H1 (cell line): ENCODE measurements around the gene INO80C. TPM values are rescaled to one million over a fixed set of nuclear protein-coding genes. Genes with fewer than 3 reads are reported as not detected.

Experiments
- CTCF ChIA-PET: fragments of 300-600 bp; sonication (Branson Sonifier 250); formaldehyde crosslinking; loops from one replicate; lab custom pipeline; 2021; ENCODE audit not compliant: partially characterized antibody; lab: Charles Lee
- POLR2A ChIA-PET: fragments of 300-600 bp; sonication (Branson Sonifier 250); formaldehyde crosslinking; loops from one replicate; lab custom pipeline; 2021; ENCODE audit warnings: inconsistent platforms; ENCODE audit not compliant: partially characterized antibody; lab: Charles Lee
- DNase-seq, 2 experiments: peaks; one replicate each; pipeline versions ENCODE4 v3.0.0 to v3.0.0-alpha.2; 2010 to 2022; ENCODE audit warnings: low spot score in 2 of 2, low read depth in 1 of 2, mixed read lengths in 1 of 2
- FAIRE-seq: peaks from 2 replicates; lab custom pipeline; 2011; peaks lifted over from hg19 to GRCh38; lab: Jason Lieb, UNC
- H2AFZ ChIP-seq: 2 replicates; pipeline ENCODE4 v1.8.1; 2012; ENCODE audit warnings: low read length, inconsistent platforms
- H2AK5ac ChIP-seq: 2 replicates; pipeline ENCODE4 v1.6.1; 2013; ENCODE audit warnings: low read depth, low read length
- H2BK120ac ChIP-seq: replicated peaks from 2 replicates; pipeline ENCODE3; 2013; ENCODE audit warnings: low read depth, low read length, inconsistent platforms
- H2BK12ac ChIP-seq: 2 replicates; pipeline ENCODE4 v1.6.1; 2013; ENCODE audit warnings: low read depth, low read length
- H2BK15ac ChIP-seq: 2 replicates; pipeline ENCODE4 v1.6.1; 2013; ENCODE audit warnings: low read length
- H2BK20ac ChIP-seq: 2 replicates; pipeline ENCODE4 v1.6.1; 2013; ENCODE audit warnings: low read length
- H2BK5ac ChIP-seq: 2 replicates; pipeline ENCODE4 v1.6.1; 2013; ENCODE audit warnings: low read depth, low read length
- H3K14ac ChIP-seq: 2 replicates; pipeline ENCODE4 v1.6.1; 2013; ENCODE audit warnings: inconsistent platforms; ENCODE audit not compliant: insufficient read length
- H3K18ac ChIP-seq: 2 replicates; pipeline ENCODE4 v1.6.1; 2013; ENCODE audit warnings: low read length; ENCODE audit errors: extremely low read depth
- H3K23ac ChIP-seq: 2 replicates; pipeline ENCODE4 v1.6.1; 2013; ENCODE audit warnings: inconsistent platforms; ENCODE audit not compliant: insufficient read length
- H3K23me2 ChIP-seq: 2 replicates; pipeline ENCODE4 v1.6.1; 2013; ENCODE audit warnings: low read depth, low read length
- H3K27ac ChIP-seq: 2 replicates; pipeline ENCODE4 v1.6.1; 2011; ENCODE audit warnings: low read depth, low read length, inconsistent platforms
- H3K27me3 ChIP-seq, 4 experiments: replicated peaks in 1 of 4; 1 replicate in 1 of 4; 2 replicates in 3 of 4; pipeline versions ENCODE4 v1.6.1 to v1.8.1; 2011 to 2013; ENCODE audit warnings: low read length in 3 of 4, mild to moderate bottlenecking in 3 of 4, inconsistent platforms in 2 of 4, mixed read lengths in 2 of 4, moderate library complexity in 1 of 4; ENCODE audit not compliant: control insufficient read depth in 3 of 4, insufficient read depth in 3 of 4; ENCODE audit errors: extremely low read depth in 1 of 4
- H3K36me3 ChIP-seq, 4 experiments: 2 replicates each; pipeline versions ENCODE4 v1.6.1 to v1.8.1; 2011 to 2013; ENCODE audit warnings: mild to moderate bottlenecking in 4 of 4, low read length in 3 of 4, moderate library complexity in 2 of 4, control low read depth in 1 of 4, inconsistent platforms in 1 of 4; ENCODE audit not compliant: insufficient read depth in 4 of 4, control insufficient read depth in 2 of 4
- H3K4ac ChIP-seq: replicated peaks from 2 replicates; pipeline ENCODE3; 2013; ENCODE audit warnings: low read length, low read depth, mixed read lengths, inconsistent platforms; ENCODE audit not compliant: insufficient read length
- H3K4me1 ChIP-seq, 4 experiments: replicated peaks in 1 of 4; 1 replicate in 1 of 4; 2 replicates in 3 of 4; pipeline versions ENCODE4 v1.6.1 to v1.8.1; 2011 to 2013; ENCODE audit warnings: low read length in 3 of 4, inconsistent platforms in 2 of 4, mixed read lengths in 1 of 4; ENCODE audit not compliant: insufficient read depth in 4 of 4, control insufficient read depth in 3 of 4
- H3K4me2 ChIP-seq, 2 experiments: 2 replicates each; pipeline versions ENCODE4 v1.6.1 to v1.8.1; 2011 to 2013; ENCODE audit warnings: low read depth in 2 of 2, low read length in 2 of 2, control low read depth in 1 of 2, inconsistent platforms in 1 of 2, mild to moderate bottlenecking in 1 of 2; ENCODE audit not compliant: insufficient read depth in 1 of 2
- H3K4me3 ChIP-seq, 4 experiments: fragments of 200-600, 300-600 bp in 1 of 4; sonication (generic), shearing (Covaris generic), sonication (Bioruptor Twin) in 1 of 4; 2 replicates each; pipeline versions ENCODE4 v1.5.1 to v1.8.1; 2011 to 2016; ENCODE audit warnings: low read length in 4 of 4, low read depth in 3 of 4, control low read depth in 2 of 4, inconsistent platforms in 2 of 4, mild to moderate bottlenecking in 2 of 4, mixed read lengths in 1 of 4, moderate library complexity in 1 of 4; ENCODE audit not compliant: insufficient read depth in 2 of 4; ENCODE audit errors: extremely low read depth in 1 of 4
- H3K56ac ChIP-seq: replicated peaks from 2 replicates; pipeline ENCODE3; 2013; ENCODE audit warnings: low read depth, mild to moderate bottlenecking, mixed read lengths, low read length, inconsistent platforms; ENCODE audit not compliant: insufficient read length
- H3K79me1 ChIP-seq: 2 replicates; pipeline ENCODE4 v1.6.1; 2013; ENCODE audit warnings: low read depth, low read length, control low read depth
- H3K79me2 ChIP-seq, 2 experiments: 2 replicates each; pipeline versions ENCODE4 v1.6.1 to v1.8.1; 2012 to 2013; ENCODE audit warnings: low read length in 2 of 2, mild to moderate bottlenecking in 2 of 2, inconsistent platforms in 1 of 2; ENCODE audit not compliant: insufficient read depth in 2 of 2, control insufficient read depth in 1 of 2
- H3K9ac ChIP-seq, 4 experiments: replicated peaks in 1 of 4; 1 replicate in 1 of 4; 2 replicates in 3 of 4; pipeline versions ENCODE4 v1.6.1 to v1.8.1; 2011 to 2013; ENCODE audit warnings: low read depth in 3 of 4, low read length in 3 of 4, control low read depth in 2 of 4, mild to moderate bottlenecking in 2 of 4, moderate library complexity in 2 of 4, inconsistent platforms in 1 of 4; ENCODE audit errors: extremely low read depth in 1 of 4
- H3K9me3 ChIP-seq, 2 experiments: 2 replicates each; pipeline versions ENCODE4 v1.6.1 to v1.8.1; 2012 to 2013; ENCODE audit warnings: mild to moderate bottlenecking in 2 of 2, moderate library complexity in 2 of 2, control low read depth in 1 of 2, inconsistent platforms in 1 of 2, low read depth in 1 of 2, low read length in 1 of 2, mixed read lengths in 1 of 2; ENCODE audit not compliant: insufficient read depth in 2 of 2
- H4K20me1 ChIP-seq, 2 experiments: replicated peaks in 1 of 2; 2 replicates each; pipeline versions ENCODE3 to v1.8.1; 2011 to 2013; ENCODE audit warnings: inconsistent platforms in 2 of 2, low read length in 2 of 2, mild to moderate bottlenecking in 1 of 2; ENCODE audit not compliant: insufficient read depth in 2 of 2, control insufficient read depth in 1 of 2
- H4K5ac ChIP-seq: 2 replicates; pipeline ENCODE4 v1.6.1; 2013; ENCODE audit warnings: low read length, low read depth, mixed read lengths, inconsistent platforms; ENCODE audit not compliant: insufficient read length
- H4K8ac ChIP-seq: 2 replicates; pipeline ENCODE4 v1.8.0; 2013; ENCODE audit warnings: mild to moderate bottlenecking, moderate library complexity, low read length, inconsistent platforms; ENCODE audit not compliant: insufficient read depth; ENCODE audit errors: extremely low read depth
- H4K91ac ChIP-seq: replicated peaks from 2 replicates; pipeline ENCODE3; 2013; ENCODE audit warnings: low read length, mixed read lengths, inconsistent platforms; ENCODE audit not compliant: insufficient read length
- ASH2L ChIP-seq: fragments of 200-600, 300-600 bp; sonication (generic); IDR thresholded peaks from one replicate; pipeline ENCODE4 v1.7.1; 2017; ENCODE audit warnings: low read length
- CHD1 ChIP-seq: IDR thresholded peaks from 2 replicates; pipeline ENCODE4 v1.6.1; 2012; ENCODE audit warnings: low read depth, low read length, improper control_type of control experiment
- E2F6 ChIP-seq: IDR thresholded peaks from 2 replicates; pipeline ENCODE4 v1.6.1; 2012; ENCODE audit warnings: inconsistent platforms
- MAX ChIP-seq: IDR thresholded peaks from 2 replicates; pipeline ENCODE4 v1.6.1; 2012; ENCODE audit warnings: inconsistent platforms
- TBP ChIP-seq: IDR thresholded peaks from 2 replicates; pipeline ENCODE4 v1.6.1; 2011; ENCODE audit warnings: low read depth, low read length, improper control_type of control experiment
- WGBS, 2 experiments: shearing (Covaris generic) in 1 of 2; methylation state at CpG; one replicate each; pipeline versions ENCODE4 v1.1.6 to v1.1.7; 2013 to 2015; ENCODE audit warnings: low lambda C conversion rate in 2 of 2, mixed read lengths in 2 of 2, inconsistent platforms in 1 of 2, low coverage in 1 of 2, missing lambda C conversion rate in 1 of 2; ENCODE audit not compliant: insufficient replicate concordance in 2 of 2, insufficient coverage in 1 of 2, insufficient read length in 1 of 2; ENCODE audit errors: extremely low coverage in 1 of 2, missing lambda C conversion rate in 1 of 2; 5-methylcytosine and 5-hydroxymethylcytosine counted together
- polyA plus RNA-seq, 7 experiments: library from polyadenylated mRNA; depleted of rRNA in 3 of 7; stranded (reverse) in 5 of 7; unstranded in 2 of 7; fragments of >200 nt in 5 of 7; fragments of 200-250 nt in 2 of 7; gene quantifications; 1 replicate in 5 of 7; 2 replicates in 1 of 7; 4 replicates in 1 of 7; pipeline versions ENCODE4 v1.2.1 to v1.2.3, GENCODE V29; 2011 to 2013; ENCODE audit warnings: missing spikeins in 2 of 7, mixed read lengths in 2 of 7
- total RNA-seq: library from RNA; stranded (reverse); fragmentation: NEBNext Ultra II Directional; extraction: Animal tissue kit (Norgen Biotek cat#: 25700); gene quantifications from 2 replicates; pipeline ENCODE4 v1.2.1, GENCODE V29; 2021

The INO80C gene
- total and polyA plus RNA-seq, 2 of the 8 experiments (the other 6 are each of a cell fraction or from before 2014, with no cell fraction given) = 30.1 to 48.9 TPM

GRCh38 chr18:35491700-35492077 is 6.1 kb downstream of the INO80C start:
- H2BK12ac ChIP-seq = peak overlapping the region; percentile 56
- peaks cover 5 to 86% of the 10 kb centered on the region in 2 experiments; a peak in 3 of 4 replicates for H3K79me2 ChIP-seq
- H3K23ac ChIP-seq = no peak overlapping the region
- ChIA-PET CTCF (interaction anchor here (1.0 to 2.2 kb wide), 2 partner anchors 11 to 15 kb away, joined by 3 to 8 read pairs; no protein-coding TSS in a partner anchor), POLR2A (interaction anchor here (1.0 to 1.8 kb wide), 5 partner anchors 8 to 84 kb away, joined by 3 to 8 read pairs (median 3); no protein-coding TSS in a partner anchor)
- peak overlapping the region; percentile 83; the same call in 1 of the 2 replicates for H2BK5ac ChIP-seq
- TF ChIP-seq MAX (no peak), ASH2L (peak; percentile 32), CHD1 (no peak), E2F6 (no peak), TBP (0 out of 2 replicates have a peak, but pooled peaks have one; percentile 19)
- H4K91ac ChIP-seq = peak overlapping the region; percentile 5
- peaks cover 10% of the 10 kb centered on the region; the same call in 1 of the 2 replicates for H3K79me1 ChIP-seq
- 0 out of 2 replicates have a peak overlapping the region, but pooled peaks have one; percentile 76 for H2BK20ac ChIP-seq
- H3K27ac ChIP-seq = peak overlapping the region; percentile 38; the same call in 1 of the 2 replicates
- no peaks in the 10 kb centered on the region for H3K27me3 ChIP-seq
- no peaks in the 10 kb centered on the region for H3K36me3 ChIP-seq
- H4K8ac ChIP-seq = no peak overlapping the region
- no peak overlapping the region for H3K14ac ChIP-seq
- no peak overlapping the region for H3K56ac ChIP-seq
- H3K4me3 ChIP-seq = peak overlapping the region in 1 of 4 experiments; percentile 28; a peak in 2 of 8 replicates
- no peak for DNase-seq
- no peak overlapping the region for H2AFZ ChIP-seq
- no peak overlapping the region; the same call in 1 of the 2 replicates for H2AK5ac ChIP-seq
- peak; percentile 32 for FAIRE-seq
- H3K23me2 ChIP-seq = 0 out of 2 replicates have a peak, but pooled peaks cover 1% of the 10 kb centered on the region
- H2BK120ac ChIP-seq = no peak overlapping the region
- no peak overlapping the region for H2BK15ac ChIP-seq
- H4K5ac ChIP-seq = no peak overlapping the region
- H3K4ac ChIP-seq = no peak overlapping the region
- WGBS, 2 experiments = 15% methylated on average over 5 of the region's 5 CpGs; no CpG with 5 or more reads in 1 of the 2 experiments
- H3K9ac ChIP-seq = no peak overlapping the region
- peak overlapping the region; percentile 59 to 60 for H3K4me2 ChIP-seq
- H3K9me3 ChIP-seq = no peaks in the 10 kb centered on the region
- peaks cover 12 to 37% (median 31%) of the 10 kb centered on the region in 4 experiments for H3K4me1 ChIP-seq
- peak overlapping the region; percentile 9; the same call in 1 of the 2 replicates for H3K18ac ChIP-seq
- no peaks in the 10 kb centered on the region for H4K20me1 ChIP-seq
